Liver (tissue), 3 donors: ENCODE data around the gene ETS2.

ENCODE experiments used
- ATF3 ChIP-seq: IDR thresholded peaks from 2 replicates; pipeline ENCODE4 v1.6.1; 2016; ENCODE audit warnings: antibody characterized with exemption
- CTCF ChIP-seq: fragments of 150-350 bp; IDR thresholded peaks from 2 replicates; pipeline ENCODE4 v1.5.1; 2017; ENCODE audit warnings: improper control_type of control experiment, low read depth, low read length; ENCODE audit not compliant: missing input control
- EGR1 ChIP-seq, 2 donors: IDR thresholded peaks; 2 replicates each; pipeline ENCODE4 v1.6.1; 2016 to 2018; ENCODE audit warnings: antibody characterized with exemption in 2 of 2, low read depth in 2 of 2
- GABPA ChIP-seq, 2 donors: IDR thresholded peaks in 1 of 2; conservative IDR thresholded peaks in 1 of 2; 2 replicates each; pipeline ENCODE4 v1.6.1; 2016; ENCODE audit warnings: antibody characterized with exemption in 2 of 2, mild to moderate bottlenecking in 1 of 2, moderate library complexity in 1 of 2
- HNF4A ChIP-seq, 2 donors: conservative IDR thresholded peaks; 2 replicates each; pipeline ENCODE4 v1.6.1; 2016; ENCODE audit warnings: antibody characterized with exemption in 2 of 2, mild to moderate bottlenecking in 2 of 2
- JUND ChIP-seq, 2 donors: IDR thresholded peaks; 2 replicates each; pipeline ENCODE4 v1.6.1; 2016; ENCODE audit warnings: antibody characterized with exemption in 2 of 2
- MAX ChIP-seq: IDR thresholded peaks from 2 replicates; pipeline ENCODE4 v1.6.1; 2016; ENCODE audit warnings: antibody characterized with exemption
- RAD21 ChIP-seq, 2 donors: IDR thresholded peaks; 2 replicates each; pipeline ENCODE4 v1.6.1; 2016; ENCODE audit warnings: antibody characterized with exemption in 2 of 2, mild to moderate bottlenecking in 2 of 2
- REST ChIP-seq: IDR thresholded peaks from 2 replicates; pipeline ENCODE4 v1.6.1; 2016; ENCODE audit warnings: antibody characterized with exemption, mild to moderate bottlenecking
- SP1 ChIP-seq: IDR thresholded peaks from 2 replicates; pipeline ENCODE4 v1.6.1; 2018; ENCODE audit warnings: antibody characterized with exemption, mild to moderate bottlenecking
- TAF1 ChIP-seq: conservative IDR thresholded peaks from 2 replicates; pipeline ENCODE4 v1.6.1; 2016; ENCODE audit warnings: antibody characterized with exemption, mild to moderate bottlenecking
- YY1 ChIP-seq: IDR thresholded peaks from 2 replicates; pipeline ENCODE4 v1.6.1; 2016; ENCODE audit warnings: antibody characterized with exemption, mild to moderate bottlenecking
- TF ChIP-seq, protein P1 (sequence below): IDR thresholded peaks from 2 replicates; pipeline ENCODE4 v1.6.1; 2016; ENCODE audit warnings: antibody characterized with exemption
- donor health status: healthy.
- donor health status: healthy.

- TF ChIP-seq CTCF, result no peak
- no peak for TF ChIP-seq GABPA (IDR thresholded peaks at IDR 0.05 in 1 of 2, conservative IDR thresholded peaks at IDR 0.05 in 1 of 2)
- TF ChIP-seq, protein P1, sequence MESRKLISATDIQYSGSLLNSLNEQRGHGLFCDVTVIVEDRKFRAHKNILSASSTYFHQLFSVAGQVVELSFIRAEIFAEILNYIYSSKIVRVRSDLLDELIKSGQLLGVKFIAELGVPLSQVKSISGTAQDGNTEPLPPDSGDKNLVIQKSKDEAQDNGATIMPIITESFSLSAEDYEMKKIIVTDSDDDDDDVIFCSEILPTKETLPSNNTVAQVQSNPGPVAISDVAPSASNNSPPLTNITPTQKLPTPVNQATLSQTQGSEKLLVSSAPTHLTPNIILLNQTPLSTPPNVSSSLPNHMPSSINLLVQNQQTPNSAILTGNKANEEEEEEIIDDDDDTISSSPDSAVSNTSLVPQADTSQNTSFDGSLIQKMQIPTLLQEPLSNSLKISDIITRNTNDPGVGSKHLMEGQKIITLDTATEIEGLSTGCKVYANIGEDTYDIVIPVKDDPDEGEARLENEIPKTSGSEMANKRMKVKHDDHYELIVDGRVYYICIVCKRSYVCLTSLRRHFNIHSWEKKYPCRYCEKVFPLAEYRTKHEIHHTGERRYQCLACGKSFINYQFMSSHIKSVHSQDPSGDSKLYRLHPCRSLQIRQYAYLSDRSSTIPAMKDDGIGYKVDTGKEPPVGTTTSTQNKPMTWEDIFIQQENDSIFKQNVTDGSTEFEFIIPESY, result no peak
- no peak for TF ChIP-seq HNF4A (conservative IDR thresholded peaks at IDR 0.05)
- no peak for TF ChIP-seq JUND (IDR thresholded peaks at IDR 0.05)
- TF ChIP-seq MAX, result no peak
- no peak for TF ChIP-seq TAF1
- TF ChIP-seq ATF3, result no peak
- TF ChIP-seq RAD21 (IDR thresholded peaks at IDR 0.05), result no peak
- TF ChIP-seq SP1, result no peak
- no peak for TF ChIP-seq YY1
- no peak for TF ChIP-seq EGR1 (IDR thresholded peaks at IDR 0.05; ENCODE audit: low read depth in 2 of 2)
- TF ChIP-seq REST, result no peak
Measured at GRCh38 chr21:38777531-38777930, 28.2 kb upstream of the ETS2 start.
